Measurements from ENCODE around the gene ALK.

Gene ALK

DNA sequence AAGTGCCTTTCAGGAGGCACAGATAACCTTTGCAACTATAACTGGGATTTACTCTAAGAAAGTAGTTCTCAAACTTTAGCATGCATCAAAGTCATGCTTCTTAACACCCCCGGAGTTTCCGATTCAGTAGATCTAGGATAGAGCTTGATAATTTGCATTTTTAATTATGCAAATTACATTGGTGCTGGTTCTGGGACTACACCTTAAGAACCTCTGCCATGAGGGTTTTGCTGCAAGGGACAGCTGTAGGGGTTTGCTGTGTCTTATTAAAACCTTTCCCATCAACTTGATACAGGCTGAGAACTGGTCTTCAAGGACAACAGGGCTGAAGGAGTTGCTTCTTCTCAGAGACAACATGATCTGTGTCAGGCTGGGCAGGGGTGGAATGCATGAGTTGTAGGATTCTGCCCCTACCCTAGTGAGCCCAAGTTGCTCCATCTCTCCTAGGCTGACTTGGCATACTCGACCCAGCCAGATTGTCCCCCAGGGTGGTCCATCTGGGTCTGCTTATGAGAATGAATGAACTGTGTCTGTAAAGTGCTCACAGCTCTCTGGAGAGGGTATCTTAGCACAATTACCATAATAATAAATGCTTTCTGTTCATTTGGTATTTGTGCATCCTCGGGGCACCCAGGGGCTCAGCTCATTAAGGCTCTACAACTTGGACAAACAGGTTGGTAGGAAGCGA lies 573.5 kb downstream of the ALK start:
- no peak overlapping the region for H3K4me3 ChIP-seq (ENCODE audit: low read depth, low read length)
- no peak for DNase-seq (ENCODE audit: low read depth)
- TF ChIP-seq, protein P1, sequence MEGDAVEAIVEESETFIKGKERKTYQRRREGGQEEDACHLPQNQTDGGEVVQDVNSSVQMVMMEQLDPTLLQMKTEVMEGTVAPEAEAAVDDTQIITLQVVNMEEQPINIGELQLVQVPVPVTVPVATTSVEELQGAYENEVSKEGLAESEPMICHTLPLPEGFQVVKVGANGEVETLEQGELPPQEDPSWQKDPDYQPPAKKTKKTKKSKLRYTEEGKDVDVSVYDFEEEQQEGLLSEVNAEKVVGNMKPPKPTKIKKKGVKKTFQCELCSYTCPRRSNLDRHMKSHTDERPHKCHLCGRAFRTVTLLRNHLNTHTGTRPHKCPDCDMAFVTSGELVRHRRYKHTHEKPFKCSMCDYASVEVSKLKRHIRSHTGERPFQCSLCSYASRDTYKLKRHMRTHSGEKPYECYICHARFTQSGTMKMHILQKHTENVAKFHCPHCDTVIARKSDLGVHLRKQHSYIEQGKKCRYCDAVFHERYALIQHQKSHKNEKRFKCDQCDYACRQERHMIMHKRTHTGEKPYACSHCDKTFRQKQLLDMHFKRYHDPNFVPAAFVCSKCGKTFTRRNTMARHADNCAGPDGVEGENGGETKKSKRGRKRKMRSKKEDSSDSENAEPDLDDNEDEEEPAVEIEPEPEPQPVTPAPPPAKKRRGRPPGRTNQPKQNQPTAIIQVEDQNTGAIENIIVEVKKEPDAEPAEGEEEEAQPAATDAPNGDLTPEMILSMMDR (IDR thresholded peaks at IDR 0.05; ENCODE audit: control insufficient read depth, extremely low read depth, insufficient read depth) = no peak

DNA sequence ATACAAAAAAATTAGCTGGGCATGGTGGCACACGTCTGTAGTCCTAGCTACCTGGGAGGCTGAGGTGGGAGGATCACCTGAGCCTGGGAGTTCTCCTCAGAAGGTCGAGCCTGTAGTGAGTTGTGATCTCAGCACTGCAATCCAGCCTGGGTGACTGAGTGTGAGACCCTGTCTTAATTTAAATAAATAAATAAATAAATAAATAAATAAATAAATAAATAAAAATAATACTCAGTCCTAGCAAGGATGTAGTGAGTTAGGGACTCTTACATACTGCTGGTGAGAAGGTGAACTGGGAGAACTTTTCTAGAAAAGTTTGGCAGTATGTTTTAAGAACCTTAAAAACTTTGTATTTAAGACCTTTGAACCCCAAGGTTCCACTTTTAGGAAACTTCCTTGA lies 576.1 kb downstream of the ALK start:
- H3K4me3 ChIP-seq (ENCODE audit: low read depth, low read length) = no peak overlapping the region
- TF ChIP-seq, protein P1 (IDR thresholded peaks at IDR 0.05; ENCODE audit: control insufficient read depth, extremely low read depth, insufficient read depth) = no peak
- DNase-seq (ENCODE audit: low read depth) = no peak

DNA sequence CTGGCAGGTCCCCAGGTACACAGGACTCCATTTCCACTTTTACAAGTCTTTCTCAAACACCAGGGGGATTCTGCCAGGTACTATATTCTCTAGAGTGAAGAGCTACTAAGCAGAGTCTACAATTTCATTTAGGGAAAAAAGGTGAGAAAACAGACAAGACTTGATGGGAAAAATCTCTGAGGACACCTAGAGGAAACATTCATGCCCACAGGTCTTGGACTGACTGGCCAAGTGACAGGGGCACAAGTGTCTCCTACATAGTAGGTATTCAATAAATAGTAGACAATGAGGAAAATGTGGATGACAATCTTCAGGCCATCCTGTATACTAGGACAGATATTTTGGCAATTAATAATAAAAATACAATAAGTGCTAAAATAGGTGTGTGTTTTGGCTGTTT lies 577.6 kb downstream of the ALK start:
- TF ChIP-seq, protein P1 (IDR thresholded peaks at IDR 0.05; ENCODE audit: control insufficient read depth, extremely low read depth, insufficient read depth) = peak; percentile 17; the same call in 1 of the 2 replicates
- no peak for DNase-seq (ENCODE audit: low read depth)
- H3K4me3 ChIP-seq (ENCODE audit: low read depth, low read length) = no peak overlapping the region

DNA sequence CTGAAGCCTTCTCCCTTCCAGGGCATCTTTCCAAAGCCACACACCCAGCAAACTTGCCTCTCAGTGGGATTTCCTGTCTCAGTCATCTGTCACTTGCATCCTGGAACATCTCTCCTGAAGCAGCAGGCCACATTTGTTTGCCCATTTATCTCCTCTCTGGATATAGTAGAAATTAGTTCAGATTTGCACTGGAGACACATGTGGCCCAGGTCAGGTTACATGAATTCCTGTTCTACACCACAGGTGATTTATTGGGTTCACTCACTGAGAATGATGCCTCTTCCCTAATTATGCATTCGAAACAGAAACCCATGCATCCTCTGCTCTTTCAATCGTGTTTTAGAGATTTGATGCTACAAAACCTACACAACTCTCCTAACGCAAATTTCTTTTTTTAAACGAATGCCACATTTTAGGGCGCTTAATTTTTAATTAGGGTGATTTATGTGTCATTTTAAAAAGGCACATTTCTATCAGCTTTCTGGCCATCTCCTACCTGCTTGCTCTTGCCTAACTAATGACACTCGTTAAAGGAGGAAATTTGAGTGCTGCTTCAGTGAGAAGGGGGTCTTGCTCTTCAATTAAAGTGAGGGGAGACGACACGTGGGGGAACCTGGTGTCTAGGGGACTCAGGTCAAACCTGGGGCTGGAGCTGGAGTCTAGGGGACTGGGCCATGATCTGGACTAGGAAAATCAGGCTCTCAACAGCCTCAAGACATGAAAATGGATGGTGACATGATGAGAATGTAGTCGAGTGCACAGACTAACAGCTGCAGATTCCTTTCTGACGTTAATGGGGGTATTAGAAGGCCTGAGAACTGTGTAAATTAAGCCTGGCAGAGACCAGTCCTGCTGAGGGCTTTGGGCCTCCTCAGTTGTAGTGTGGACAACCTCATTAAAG lies 584.8 kb downstream of the ALK start:
- no peak for DNase-seq (ENCODE audit: low read depth)
- no peak overlapping the region for H3K4me3 ChIP-seq (ENCODE audit: low read depth, low read length)
- TF ChIP-seq, protein P1 (IDR thresholded peaks at IDR 0.05; ENCODE audit: control insufficient read depth, extremely low read depth, insufficient read depth) = no peak

DNA sequence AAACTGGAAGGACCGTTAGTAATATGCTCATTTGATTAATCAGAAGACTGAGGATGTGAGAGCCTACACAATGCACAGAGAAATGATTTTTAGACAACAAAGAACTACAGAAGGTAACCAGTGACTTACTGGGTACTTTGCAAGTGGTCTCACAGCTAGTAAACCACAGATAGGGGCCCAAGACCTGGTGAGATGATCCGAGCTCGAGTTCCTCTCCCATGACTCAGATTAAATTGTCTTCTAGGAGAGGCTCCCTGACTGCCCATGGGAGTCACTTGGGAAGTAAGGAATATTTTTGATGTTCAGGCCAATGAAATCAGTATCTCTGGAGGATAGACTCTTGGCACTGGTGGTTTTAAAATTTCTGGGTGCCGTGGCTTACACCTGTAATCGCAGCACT lies 586.0 kb downstream of the ALK start:
- TF ChIP-seq, protein P1 (IDR thresholded peaks at IDR 0.05; ENCODE audit: control insufficient read depth, extremely low read depth, insufficient read depth) = no peak
- no peak overlapping the region for H3K4me3 ChIP-seq (ENCODE audit: low read depth, low read length)
- DNase-seq (ENCODE audit: low read depth) = no peak

DNA sequence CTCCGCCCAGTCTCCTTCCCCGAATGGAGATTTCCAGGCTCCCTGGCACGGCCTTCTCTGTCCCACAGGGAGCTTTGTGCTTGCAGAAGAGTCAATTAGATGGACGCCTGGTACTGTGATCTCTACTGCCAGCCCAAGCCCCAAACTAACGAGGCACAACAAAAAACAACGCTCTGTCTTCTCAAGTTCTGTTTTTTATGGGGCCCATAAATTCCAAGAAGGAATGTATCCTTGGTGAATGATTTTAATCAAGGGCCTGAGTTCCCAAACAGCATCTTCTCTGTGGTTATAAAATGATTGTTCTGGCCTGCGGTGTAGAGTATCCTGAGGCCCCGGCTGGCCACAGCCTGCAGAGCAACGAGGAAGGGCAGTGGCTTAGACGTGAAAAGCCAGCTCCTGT lies 586.7 kb downstream of the ALK start:
- TF ChIP-seq, protein P1 (IDR thresholded peaks at IDR 0.05; ENCODE audit: control insufficient read depth, extremely low read depth, insufficient read depth) = no peak
- DNase-seq (ENCODE audit: low read depth) = no peak
- no peak overlapping the region for H3K4me3 ChIP-seq (ENCODE audit: low read depth, low read length)
